SK-N-SH (cell line): ENCODE results near the gene HDAC7.

Experiments
- CTCF ChIP-seq: fragments of 200-600 bp; sonication (generic); IDR thresholded peaks from 2 replicates; pipeline ENCODE4 v1.6.1; 2017; ENCODE audit warnings: antibody characterized with exemption, mild to moderate bottlenecking, moderate library complexity
- NRF1 ChIP-seq: IDR thresholded peaks from 2 replicates; pipeline ENCODE4 v1.6.1; 2012; ENCODE audit warnings: low read depth, mild to moderate bottlenecking, low read length
- USF2 ChIP-seq: fragments of 150-350 bp; IDR thresholded peaks from 2 replicates; pipeline ENCODE4 v1.6.1; 2017; ENCODE audit warnings: antibody characterized with exemption, low read length, low read depth, borderline replicate concordance

- TF ChIP-seq CTCF (no peak), USF2 (no peak), NRF1 (no peak)
These were observed 76.3 kb downstream of the HDAC7 start for GRCh38 chr12:47743311-47743860.
